SH-SY5Y (cell line): Measurements from ENCODE around the gene DOCK10.

ENCODE experiments used
- GATA2 ChIP-seq: IDR thresholded peaks from 2 replicates; pipeline ENCODE4 v1.6.1; 2011; ENCODE audit warnings: mild to moderate bottlenecking, low read depth, low read length
- GATA3 ChIP-seq: IDR thresholded peaks from 2 replicates; pipeline ENCODE4 v1.6.1; 2011; ENCODE audit warnings: low read depth, mild to moderate bottlenecking, low read length, moderate library complexity

- no peak for TF ChIP-seq GATA3
- no peak for TF ChIP-seq GATA2
Observed at GRCh38 chr2:225064928-225065327, 22.7 kb upstream of the DOCK10 start.
